NCI-H82 treated with DMSO at 0.1 percent for 48 hours (cell line): Measurements from ENCODE around the gene ARMS2.

Experiments used
- DNase-seq: peaks from one replicate; lab custom pipeline; 2025; ENCODE audit not compliant: unreplicated experiment; lab: John Stamatoyannopoulos, UW

Gene ARMS2

GRCh38 chr10:122492999-122493481, 38.6 kb downstream of the ARMS2 start:
- no peak for DNase-seq

GRCh38 chr10:122493761-122494160, 39.3 kb downstream of the ARMS2 start:
- DNase-seq, result no peak

- DNase-seq, result no peak
Observed at GRCh38 chr10:122494173-122494820, 39.8 kb downstream of the ARMS2 start.

- DNase-seq, result no peak
Observed at GRCh38 chr10:122494833-122495232, 40.4 kb downstream of the ARMS2 start.

- DNase-seq, result no peak
Observed at GRCh38 chr10:122495406-122496340, 41.2 kb downstream of the ARMS2 start.

GRCh38 chr10:122497241-122497640, 42.8 kb downstream of the ARMS2 start:
- DNase-seq, result no peak

- DNase-seq, result no peak
Observed at GRCh38 chr10:122498521-122498920, 44.1 kb downstream of the ARMS2 start.

- DNase-seq, result no peak
Observed at GRCh38 chr10:122499012-122499411, 44.6 kb downstream of the ARMS2 start.

- DNase-seq, result no peak
Observed at GRCh38 chr10:122499491-122499941, 45.1 kb downstream of the ARMS2 start.

GRCh38 chr10:122500194-122500593, 45.7 kb downstream of the ARMS2 start:
- no peak for DNase-seq

GRCh38 chr10:122500726-122501125, 46.3 kb downstream of the ARMS2 start:
- no peak for DNase-seq

- no peak for DNase-seq
Observed at GRCh38 chr10:122503012-122503411, 48.6 kb downstream of the ARMS2 start.

- DNase-seq, result no peak
Observed at GRCh38 chr10:122503886-122504609, 49.6 kb downstream of the ARMS2 start.

- no peak for DNase-seq
Observed at GRCh38 chr10:122504610-122504950, 50.1 kb downstream of the ARMS2 start.

GRCh38 chr10:122505011-122505410, 50.6 kb downstream of the ARMS2 start:
- no peak for DNase-seq

GRCh38 chr10:122505885-122506645, 51.6 kb downstream of the ARMS2 start:
- DNase-seq, result no peak
